ENCODE measurements around the gene KANK3. TPM values are rescaled to one million over a fixed set of nuclear protein-coding genes. Genes with fewer than 3 reads are reported as not detected.

Gene KANK3
- total RNA-seq, 1 experiment from 2014 or later, result not detected

GRCh38 chr19:8337728-8338127, 5.3 kb downstream of the KANK3 start:
- DNase-seq (ENCODE audit: low read depth in 1 of 2, low spot score in 2 of 2), result no peak
- H3K36me3 ChIP-seq, result no peaks in the 10 kb centered on the region
- peaks cover 23% of the 10 kb centered on the region for H3K4me1 ChIP-seq (replicated peaks)
- no peak overlapping the region for H3K4me3 ChIP-seq
- peaks cover 42% of the 10 kb centered on the region for H3K27me3 ChIP-seq (replicated peaks)
- no peak overlapping the region for H3K27ac ChIP-seq
- H3K9me3 ChIP-seq (replicated peaks), result peaks cover 7% of the 10 kb centered on the region

- Histone ChIP-seq H3K9me3 (replicated peaks) (peaks cover 7% of the 10 kb centered on the region), H3K4me3 (no peak overlapping the region), H3K27ac (no peak overlapping the region), H3K4me1 (replicated peaks) (peaks cover 22% of the 10 kb centered on the region), H3K27me3 (replicated peaks) (peaks cover 39% of the 10 kb centered on the region), H3K36me3 (no peaks in the 10 kb centered on the region)
- DNase-seq (ENCODE audit: low read depth in 1 of 2, low spot score in 2 of 2), result no peak
Measured at GRCh38 chr19:8336660-8337059, 6.4 kb downstream of the KANK3 start.

- H3K36me3 ChIP-seq, result no peaks in the 10 kb centered on the region
- peaks cover 22% of the 10 kb centered on the region for H3K4me1 ChIP-seq (replicated peaks)
- H3K27me3 ChIP-seq (replicated peaks), result peaks cover 39% of the 10 kb centered on the region
- H3K4me3 ChIP-seq, result no peak overlapping the region
- no peak for DNase-seq (ENCODE audit: low read depth in 1 of 2, low spot score in 2 of 2)
- peaks cover 7% of the 10 kb centered on the region for H3K9me3 ChIP-seq (replicated peaks)
- H3K27ac ChIP-seq, result no peak overlapping the region
Measured at GRCh38 chr19:8336072-8336569, 6.9 kb downstream of the KANK3 start.

GRCh38 chr19:8335343-8336071, 7.6 kb downstream of the KANK3 start:
- H3K36me3 ChIP-seq, result no peaks in the 10 kb centered on the region
- H3K27me3 ChIP-seq (replicated peaks), result peaks cover 39% of the 10 kb centered on the region
- H3K4me3 ChIP-seq, result peak overlapping the region; percentile 29
- H3K9me3 ChIP-seq (replicated peaks), result peaks cover 7% of the 10 kb centered on the region
- DNase-seq (ENCODE audit: low read depth in 1 of 2, low spot score in 2 of 2), result no peak
- H3K4me1 ChIP-seq (replicated peaks), result peaks cover 22% of the 10 kb centered on the region
- no peak overlapping the region for H3K27ac ChIP-seq

GRCh38 chr19:8334458-8335342, 8.4 kb downstream of the KANK3 start:
- no peak overlapping the region for H3K27ac ChIP-seq
- peaks cover 39% of the 10 kb centered on the region for H3K27me3 ChIP-seq (replicated peaks)
- peaks cover 7% of the 10 kb centered on the region for H3K9me3 ChIP-seq (replicated peaks)
- no peaks in the 10 kb centered on the region for H3K36me3 ChIP-seq
- no peak for DNase-seq (ENCODE audit: low read depth in 1 of 2, low spot score in 2 of 2)
- H3K4me1 ChIP-seq (replicated peaks), result peaks cover 22% of the 10 kb centered on the region
- peak overlapping the region; percentile 29 for H3K4me3 ChIP-seq

GRCh38 chr19:8333767-8334457, 9.2 kb downstream of the KANK3 start:
- no peak for DNase-seq (ENCODE audit: low read depth in 1 of 2, low spot score in 2 of 2)
- no peaks in the 10 kb centered on the region for H3K36me3 ChIP-seq
- peaks cover 7% of the 10 kb centered on the region for H3K9me3 ChIP-seq (replicated peaks)
- peaks cover 39% of the 10 kb centered on the region for H3K27me3 ChIP-seq (replicated peaks)
- no peak overlapping the region for H3K4me3 ChIP-seq
- peaks cover 22% of the 10 kb centered on the region for H3K4me1 ChIP-seq (replicated peaks)
- no peak overlapping the region for H3K27ac ChIP-seq

GRCh38 chr19:8332976-8333766, 9.9 kb downstream of the KANK3 start:
- H3K27me3 ChIP-seq (replicated peaks), result peaks cover 39% of the 10 kb centered on the region
- no peak for DNase-seq (ENCODE audit: low read depth in 1 of 2, low spot score in 2 of 2)
- no peak overlapping the region for H3K4me3 ChIP-seq
- no peak overlapping the region for H3K27ac ChIP-seq
- H3K36me3 ChIP-seq, result no peaks in the 10 kb centered on the region
- H3K4me1 ChIP-seq (replicated peaks), result peaks cover 22% of the 10 kb centered on the region
- peaks cover 7% of the 10 kb centered on the region for H3K9me3 ChIP-seq (replicated peaks)

- DNase-seq (ENCODE audit: low read depth in 1 of 2, low spot score in 2 of 2), result no peak
- Histone ChIP-seq H3K27me3 (replicated peaks) (peaks cover 39% of the 10 kb centered on the region), H3K36me3 (no peaks in the 10 kb centered on the region; the same call in 1 of the 2 replicates), H3K9me3 (replicated peaks) (peaks cover 7% of the 10 kb centered on the region), H3K27ac (no peak overlapping the region), H3K4me3 (no peak overlapping the region), H3K4me1 (replicated peaks) (peaks cover 17% of the 10 kb centered on the region)
Measured at GRCh38 chr19:8331263-8331845, 11.7 kb downstream of the KANK3 start.

- Histone ChIP-seq H3K27me3 (replicated peaks) (peaks cover 27% of the 10 kb centered on the region), H3K9me3 (replicated peaks) (peaks cover 7% of the 10 kb centered on the region)
Measured at GRCh38 chr19:8329996-8330395, 13.1 kb downstream of the KANK3 start.

GRCh38 chr19:8325454-8325853, 17.6 kb downstream of the KANK3 start:
- Histone ChIP-seq H3K4me3 (no peak overlapping the region), H3K36me3 (peaks cover 36% of the 10 kb centered on the region), H3K27me3 (replicated peaks) (no peaks in the 10 kb centered on the region), H3K4me1 (replicated peaks) (peaks cover 14% of the 10 kb centered on the region), H3K27ac (no peak overlapping the region), H3K9me3 (replicated peaks) (peaks cover 3% of the 10 kb centered on the region; the same call in 1 of the 2 replicates)
- DNase-seq (ENCODE audit: low read depth in 1 of 2, low spot score in 2 of 2), result peak in 1 of 2 experiments; percentile 39

More at GRCh38 chr19:8329996-8330395, 13.1 kb downstream of the KANK3 start:
- no peak for DNase-seq (ENCODE audit: low read depth in 1 of 2, low spot score in 2 of 2)
- H3K4me1 ChIP-seq (replicated peaks), result peaks cover 9% of the 10 kb centered on the region
- H3K36me3 ChIP-seq, result no peaks in the 10 kb centered on the region; the same call in 1 of the 2 replicates
- no peak overlapping the region for H3K4me3 ChIP-seq
- no peak overlapping the region for H3K27ac ChIP-seq

- Histone ChIP-seq H3K36me3 (peaks cover 36% of the 10 kb centered on the region), H3K4me1 (replicated peaks) (peaks cover 21% of the 10 kb centered on the region), H3K9me3 (replicated peaks) (peaks cover 3% of the 10 kb centered on the region; the same call in 1 of the 2 replicates), H3K27ac (no peak overlapping the region), H3K4me3 (no peak overlapping the region), H3K27me3 (replicated peaks) (no peaks in the 10 kb centered on the region)
- DNase-seq (ENCODE audit: low read depth in 1 of 2, low spot score in 2 of 2), result no peak
Measured at GRCh38 chr19:8324186-8325050, 18.6 kb downstream of the KANK3 start.

- H3K36me3 ChIP-seq, result peaks cover 36% of the 10 kb centered on the region
- H3K27me3 ChIP-seq (replicated peaks), result no peaks in the 10 kb centered on the region
- no peak for DNase-seq (ENCODE audit: low read depth in 1 of 2, low spot score in 2 of 2)
- H3K4me3 ChIP-seq, result no peak overlapping the region
- peaks cover 3% of the 10 kb centered on the region; the same call in 1 of the 2 replicates for H3K9me3 ChIP-seq (replicated peaks)
- H3K4me1 ChIP-seq (replicated peaks), result peaks cover 21% of the 10 kb centered on the region
- H3K27ac ChIP-seq, result no peak overlapping the region
Measured at GRCh38 chr19:8323781-8324185, 19.3 kb downstream of the KANK3 start.

Measured in SJSA1 (cell line).